Effector CD4-positive, alpha-beta T cell (primary cell): ENCODE measurements around the gene BRINP3.

ENCODE experiments used
- DNase-seq: peaks from one replicate; pipeline ENCODE4 v3.0.0-alpha.2; 2020

BRINP3 gene

GRCh38 chr1:190320952-190321351 is 156.7 kb downstream of the BRINP3 start:
- no peak for DNase-seq

- no peak for DNase-seq
Observed at GRCh38 chr1:190312763-190313162, 164.9 kb downstream of the BRINP3 start.

GRCh38 chr1:190303501-190303900 is 174.2 kb downstream of the BRINP3 start:
- no peak for DNase-seq

GRCh38 chr1:190296453-190296852 is 181.2 kb downstream of the BRINP3 start:
- DNase-seq, result no peak

- DNase-seq, result no peak
Observed at GRCh38 chr1:190289897-190290296, 187.8 kb downstream of the BRINP3 start.

GRCh38 chr1:190286111-190286510 is 191.6 kb downstream of the BRINP3 start:
- DNase-seq, result no peak

- no peak for DNase-seq
Observed at GRCh38 chr1:190277107-190277506, 200.6 kb downstream of the BRINP3 start.

- no peak for DNase-seq
Observed at GRCh38 chr1:190274721-190275120, 202.9 kb downstream of the BRINP3 start.

GRCh38 chr1:190273161-190273560 is 204.5 kb downstream of the BRINP3 start:
- DNase-seq, result no peak

- no peak for DNase-seq
Observed at GRCh38 chr1:190262538-190262937, 215.1 kb downstream of the BRINP3 start.

- no peak for DNase-seq
Observed at GRCh38 chr1:190259424-190259823, 218.2 kb downstream of the BRINP3 start.

- DNase-seq, result no peak
Observed at GRCh38 chr1:190258003-190258402, 219.7 kb downstream of the BRINP3 start.

- no peak for DNase-seq
Observed at GRCh38 chr1:190252046-190252445, 225.6 kb downstream of the BRINP3 start.

GRCh38 chr1:190250368-190250767 is 227.3 kb downstream of the BRINP3 start:
- no peak for DNase-seq

GRCh38 chr1:190244406-190244805 is 233.3 kb downstream of the BRINP3 start:
- DNase-seq, result no peak

GRCh38 chr1:190243056-190243455 is 234.6 kb downstream of the BRINP3 start:
- no peak for DNase-seq

- DNase-seq, result no peak
Observed at GRCh38 chr1:190226006-190226405, 251.7 kb downstream of the BRINP3 start.

GRCh38 chr1:190212450-190212849 is 265.2 kb downstream of the BRINP3 start:
- no peak for DNase-seq

- DNase-seq, result no peak
Observed at GRCh38 chr1:190207733-190208132, 269.9 kb downstream of the BRINP3 start.

GRCh38 chr1:190205713-190206112 is 272.0 kb downstream of the BRINP3 start:
- DNase-seq, result no peak

- DNase-seq, result no peak
Observed at GRCh38 chr1:190196020-190196419, 281.6 kb downstream of the BRINP3 start.

GRCh38 chr1:190193508-190194115 is 284.1 kb downstream of the BRINP3 start:
- no peak for DNase-seq

- DNase-seq, result no peak
Observed at GRCh38 chr1:190192627-190193026, 285.0 kb downstream of the BRINP3 start.

- DNase-seq, result no peak
Observed at GRCh38 chr1:190183588-190183987, 294.1 kb downstream of the BRINP3 start.

GRCh38 chr1:190179817-190180216 is 297.8 kb downstream of the BRINP3 start:
- DNase-seq, result no peak
